OCI-LY7 (cell line): Measurements from ENCODE around the gene LCOR.

Source experiments
- CTCF ChIP-seq: fragments of 200-600 bp; sonication (generic); conservative IDR thresholded peaks from 2 replicates; pipeline ENCODE4 v1.5.1; 2014; ENCODE audit warnings: mild to moderate bottlenecking, antibody characterized with exemption, low read length, moderate library complexity, mixed read lengths
- EZH2phosphoT487 ChIP-seq: fragments of 200-600 bp; sonication (generic); IDR thresholded peaks from 2 replicates; pipeline ENCODE4 v1.6.1; 2018; ENCODE audit warnings: low read depth, borderline replicate concordance, mild to moderate bottlenecking, mixed run types, antibody characterized with exemption, low read length, moderate library complexity, mixed read lengths

GRCh38 chr10:97034958-97035769 is 203.1 kb downstream of the LCOR start:
- no peak for TF ChIP-seq CTCF
- TF ChIP-seq EZH2phosphoT487: no peak
